ENCODE data around the gene IL13. TPM values are rescaled to one million over a fixed set of nuclear protein-coding genes. Genes with fewer than 3 reads are reported as not detected.

The IL13 gene
- total RNA-seq, 1 donor from 2014 or later: not detected

DNA sequence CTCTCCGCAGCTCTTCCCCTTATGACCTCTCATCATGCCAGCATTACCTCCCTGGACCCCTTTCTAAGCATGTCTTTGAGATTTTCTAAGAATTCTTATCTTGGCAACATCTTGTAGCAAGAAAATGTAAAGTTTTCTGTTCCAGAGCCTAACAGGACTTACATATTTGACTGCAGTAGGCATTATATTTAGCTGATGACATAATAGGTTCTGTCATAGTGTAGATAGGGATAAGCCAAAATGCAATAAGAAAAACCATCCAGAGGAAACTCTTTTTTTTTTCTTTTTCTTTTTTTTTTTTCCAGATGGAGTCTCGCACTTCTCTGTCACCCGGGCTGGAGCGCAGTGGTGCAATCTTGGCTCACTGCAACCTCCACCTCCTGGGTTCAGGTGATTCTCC, 20.7 kb upstream of the IL13 start:
- Histone ChIP-seq H3K4me2 (no peak overlapping the region), H3F3A (ENCODE audit: low read depth) (no peaks in the 10 kb centered on the region), H3K27ac (no peak overlapping the region), H2AFZ (replicated peaks) (no peak overlapping the region), H3K4me3 (no peak overlapping the region), H3K36me3 (no peaks in the 10 kb centered on the region), H3K79me2 (ENCODE audit: low read depth) (no peaks in the 10 kb centered on the region), H3K27me3 (no peaks in the 10 kb centered on the region), H3K9ac (no peak overlapping the region), H3K9me3 (ENCODE audit: low read depth) (no peaks in the 10 kb centered on the region), H4K20me1 (ENCODE audit: low read depth) (no peaks in the 10 kb centered on the region), H3K4me1 (no peaks in the 10 kb centered on the region)
- no peaks in the 10 kb centered on the region for H3K27me3 Mint-ChIP-seq (ENCODE audit: insufficient read depth, low read depth)
- H3K27ac Mint-ChIP-seq: no peak overlapping the region
- no peak overlapping the region for H3K4me3 Mint-ChIP-seq
- TF ChIP-seq, protein P1, sequence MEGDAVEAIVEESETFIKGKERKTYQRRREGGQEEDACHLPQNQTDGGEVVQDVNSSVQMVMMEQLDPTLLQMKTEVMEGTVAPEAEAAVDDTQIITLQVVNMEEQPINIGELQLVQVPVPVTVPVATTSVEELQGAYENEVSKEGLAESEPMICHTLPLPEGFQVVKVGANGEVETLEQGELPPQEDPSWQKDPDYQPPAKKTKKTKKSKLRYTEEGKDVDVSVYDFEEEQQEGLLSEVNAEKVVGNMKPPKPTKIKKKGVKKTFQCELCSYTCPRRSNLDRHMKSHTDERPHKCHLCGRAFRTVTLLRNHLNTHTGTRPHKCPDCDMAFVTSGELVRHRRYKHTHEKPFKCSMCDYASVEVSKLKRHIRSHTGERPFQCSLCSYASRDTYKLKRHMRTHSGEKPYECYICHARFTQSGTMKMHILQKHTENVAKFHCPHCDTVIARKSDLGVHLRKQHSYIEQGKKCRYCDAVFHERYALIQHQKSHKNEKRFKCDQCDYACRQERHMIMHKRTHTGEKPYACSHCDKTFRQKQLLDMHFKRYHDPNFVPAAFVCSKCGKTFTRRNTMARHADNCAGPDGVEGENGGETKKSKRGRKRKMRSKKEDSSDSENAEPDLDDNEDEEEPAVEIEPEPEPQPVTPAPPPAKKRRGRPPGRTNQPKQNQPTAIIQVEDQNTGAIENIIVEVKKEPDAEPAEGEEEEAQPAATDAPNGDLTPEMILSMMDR (IDR thresholded peaks at IDR 0.05): no peak
- no peak for TF ChIP-seq EZH2phosphoT487 (IDR thresholded peaks at IDR 0.05)
- TF ChIP-seq EZH2 (IDR thresholded peaks at IDR 0.05): no peak
- H3K36me3 Mint-ChIP-seq: peaks cover 4% of the 10 kb centered on the region
- no peaks in the 10 kb centered on the region for H3K4me1 Mint-ChIP-seq
- DNase-seq (ENCODE audit: low spot score): no peak
- no peaks in the 10 kb centered on the region for H3K9me3 Mint-ChIP-seq

DNA sequence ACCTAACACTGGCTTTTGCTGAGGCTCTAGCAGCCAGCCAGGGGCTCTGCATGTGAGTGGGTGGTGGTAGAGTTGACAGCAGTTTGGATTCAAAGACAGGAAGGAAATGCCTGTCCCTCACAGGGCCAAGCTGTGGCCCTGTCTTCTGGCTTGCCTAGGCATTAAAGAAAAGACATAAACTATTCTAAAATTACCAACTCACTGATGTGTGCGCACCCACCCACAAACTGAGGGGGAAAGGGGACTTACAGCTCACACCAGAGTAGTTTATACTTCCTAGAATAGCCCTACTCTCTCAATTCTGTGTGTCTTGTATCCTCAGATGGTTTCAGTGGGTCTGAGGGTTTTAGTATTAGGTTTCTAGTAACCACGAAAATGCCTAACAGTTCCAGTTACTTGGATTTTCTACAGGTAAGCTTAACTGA, 18.3 kb upstream of the IL13 start:
- H3K9me3 Mint-ChIP-seq: no peaks in the 10 kb centered on the region
- no peak overlapping the region for H3K4me3 Mint-ChIP-seq
- H3K36me3 Mint-ChIP-seq: peaks cover 4% of the 10 kb centered on the region
- no peak for TF ChIP-seq EZH2 (IDR thresholded peaks at IDR 0.05)
- no peak for TF ChIP-seq EZH2phosphoT487 (IDR thresholded peaks at IDR 0.05)
- TF ChIP-seq, protein P1 (IDR thresholded peaks at IDR 0.05): no peak
- no peaks in the 10 kb centered on the region for H3K4me1 ChIP-seq
- no peak overlapping the region for H3K9ac ChIP-seq
- no peak overlapping the region for H3K4me2 ChIP-seq
- H3K27me3 Mint-ChIP-seq (ENCODE audit: insufficient read depth, low read depth): no peaks in the 10 kb centered on the region
- no peaks in the 10 kb centered on the region for H3F3A ChIP-seq (ENCODE audit: low read depth)
- H4K20me1 ChIP-seq (ENCODE audit: low read depth): no peaks in the 10 kb centered on the region
- H3K27ac Mint-ChIP-seq: no peak overlapping the region
- no peaks in the 10 kb centered on the region for H3K36me3 ChIP-seq
- no peaks in the 10 kb centered on the region for H3K79me2 ChIP-seq (ENCODE audit: low read depth)
- H2AFZ ChIP-seq (replicated peaks): no peak overlapping the region
- H3K9me3 ChIP-seq (ENCODE audit: low read depth): no peaks in the 10 kb centered on the region
- no peak for DNase-seq (ENCODE audit: low spot score)
- H3K4me1 Mint-ChIP-seq: no peaks in the 10 kb centered on the region
- no peak overlapping the region for H3K4me3 ChIP-seq
- H3K27ac ChIP-seq: no peak overlapping the region
- no peaks in the 10 kb centered on the region for H3K27me3 ChIP-seq

DNA sequence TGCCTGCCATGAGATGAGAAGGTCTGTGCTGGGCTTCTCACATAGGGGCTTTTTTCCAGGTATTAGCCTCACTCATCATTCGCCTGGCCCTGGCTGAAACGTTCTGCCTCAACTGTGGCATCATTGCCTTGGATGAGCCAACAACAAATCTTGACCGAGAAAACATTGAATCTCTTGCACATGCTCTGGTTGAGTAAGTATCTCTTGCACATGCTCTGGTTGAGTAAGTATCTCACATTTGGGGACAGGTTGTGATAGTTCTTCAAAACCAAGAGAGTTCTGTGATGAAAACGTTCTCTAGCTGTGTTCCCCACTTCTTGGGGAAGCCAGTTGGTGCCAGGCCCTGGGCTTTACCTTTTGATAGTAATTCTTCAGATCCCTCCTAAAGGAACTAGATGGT, 17.4 kb upstream of the IL13 start:
- Histone ChIP-seq H3K4me3 (no peak overlapping the region), H3K4me1 (no peaks in the 10 kb centered on the region), H4K20me1 (ENCODE audit: low read depth) (no peaks in the 10 kb centered on the region), H3F3A (ENCODE audit: low read depth) (no peaks in the 10 kb centered on the region), H3K9ac (no peak overlapping the region), H3K4me2 (no peak overlapping the region), H2AFZ (replicated peaks) (no peak overlapping the region), H3K79me2 (ENCODE audit: low read depth) (no peaks in the 10 kb centered on the region), H3K9me3 (ENCODE audit: low read depth) (no peaks in the 10 kb centered on the region), H3K27me3 (no peaks in the 10 kb centered on the region), H3K27ac (no peak overlapping the region), H3K36me3 (no peaks in the 10 kb centered on the region)
- Mint-ChIP-seq H3K27me3 (ENCODE audit: insufficient read depth, low read depth) (no peaks in the 10 kb centered on the region), H3K9me3 (no peaks in the 10 kb centered on the region), H3K4me3 (no peak overlapping the region), H3K27ac (no peak overlapping the region), H3K4me1 (no peaks in the 10 kb centered on the region), H3K36me3 (peaks cover 4% of the 10 kb centered on the region)
- DNase-seq (ENCODE audit: low spot score): no peak
- TF ChIP-seq EZH2phosphoT487 (IDR thresholded peaks at IDR 0.05) (no peak), EZH2 (IDR thresholded peaks at IDR 0.05) (no peak)
- TF ChIP-seq, protein P1 (IDR thresholded peaks at IDR 0.05): no peak

All from neural progenitor cell (in vitro differentiated cells).